Measurements from ENCODE around the gene RGS7. TPM values are rescaled to one million over a fixed set of nuclear protein-coding genes. Genes with fewer than 3 reads are reported as not detected.

RGS7 gene
- total RNA-seq, 1 donor from 2014 or later, result 1.9 TPM

DNA sequence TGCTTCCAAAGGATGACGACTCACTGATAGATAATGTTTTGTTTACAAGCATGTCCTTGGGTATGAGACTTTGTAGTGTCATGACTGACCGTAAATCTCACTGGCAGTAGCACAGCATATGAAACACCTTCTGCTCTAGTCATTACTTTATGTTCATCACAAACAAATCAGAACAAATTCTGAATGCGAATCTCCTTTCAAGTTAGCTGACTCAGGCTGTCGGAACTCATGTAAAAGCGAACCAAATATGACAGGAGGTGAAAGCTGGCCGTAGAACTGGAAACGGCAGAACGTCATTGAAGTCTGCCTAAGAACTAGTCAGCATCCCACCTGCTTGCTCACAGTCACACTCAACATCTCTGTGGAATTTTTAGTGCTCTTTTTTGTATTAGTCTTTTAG lies 143.9 kb downstream of the RGS7 start:
- no peak overlapping the region for H3K27ac Mint-ChIP-seq
- TF ChIP-seq, protein P1, sequence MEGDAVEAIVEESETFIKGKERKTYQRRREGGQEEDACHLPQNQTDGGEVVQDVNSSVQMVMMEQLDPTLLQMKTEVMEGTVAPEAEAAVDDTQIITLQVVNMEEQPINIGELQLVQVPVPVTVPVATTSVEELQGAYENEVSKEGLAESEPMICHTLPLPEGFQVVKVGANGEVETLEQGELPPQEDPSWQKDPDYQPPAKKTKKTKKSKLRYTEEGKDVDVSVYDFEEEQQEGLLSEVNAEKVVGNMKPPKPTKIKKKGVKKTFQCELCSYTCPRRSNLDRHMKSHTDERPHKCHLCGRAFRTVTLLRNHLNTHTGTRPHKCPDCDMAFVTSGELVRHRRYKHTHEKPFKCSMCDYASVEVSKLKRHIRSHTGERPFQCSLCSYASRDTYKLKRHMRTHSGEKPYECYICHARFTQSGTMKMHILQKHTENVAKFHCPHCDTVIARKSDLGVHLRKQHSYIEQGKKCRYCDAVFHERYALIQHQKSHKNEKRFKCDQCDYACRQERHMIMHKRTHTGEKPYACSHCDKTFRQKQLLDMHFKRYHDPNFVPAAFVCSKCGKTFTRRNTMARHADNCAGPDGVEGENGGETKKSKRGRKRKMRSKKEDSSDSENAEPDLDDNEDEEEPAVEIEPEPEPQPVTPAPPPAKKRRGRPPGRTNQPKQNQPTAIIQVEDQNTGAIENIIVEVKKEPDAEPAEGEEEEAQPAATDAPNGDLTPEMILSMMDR (IDR thresholded peaks at IDR 0.05; ENCODE audit: unreplicated experiment), result no peak

DNA sequence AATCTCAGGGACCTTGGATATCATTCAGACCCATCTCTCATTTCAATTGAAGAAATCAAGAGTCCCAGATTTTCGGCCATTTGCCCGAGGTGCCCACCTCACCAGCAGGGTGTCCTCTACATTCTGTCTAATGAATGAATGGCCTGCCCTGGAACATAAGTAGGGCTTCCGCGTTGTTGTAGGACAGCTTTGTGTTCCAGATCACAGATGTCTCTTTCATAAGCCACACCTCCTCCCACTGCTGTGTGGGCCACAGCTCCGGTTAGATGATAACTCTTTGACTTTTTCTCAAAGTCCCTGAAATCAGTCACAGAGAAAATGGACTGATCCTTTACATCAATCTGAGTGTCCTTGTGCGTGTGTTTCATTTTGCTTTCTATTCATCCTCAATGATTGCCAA lies 144.4 kb downstream of the RGS7 start:
- Mint-ChIP-seq H3K9me3 (peaks cover 5% of the 10 kb centered on the region), H3K4me3 (no peak overlapping the region), H3K4me1 (peaks cover 13% of the 10 kb centered on the region), H3K27ac (no peak overlapping the region), H3K27me3 (ENCODE audit: low read depth) (no peaks in the 10 kb centered on the region), H3K36me3 (no peaks in the 10 kb centered on the region)
- no peak for DNase-seq (ENCODE audit: low spot score in 2 of 2, unreplicated experiment in 2 of 2)
- TF ChIP-seq, protein P1 (IDR thresholded peaks at IDR 0.05; ENCODE audit: unreplicated experiment), result no peak

More for the DNA sequence above, 143.9 kb downstream of the RGS7 start:
- no peaks in the 10 kb centered on the region for H3K27me3 Mint-ChIP-seq (ENCODE audit: low read depth)
- H3K4me1 Mint-ChIP-seq, result peaks cover 13% of the 10 kb centered on the region
- H3K4me3 Mint-ChIP-seq, result no peak overlapping the region
- no peaks in the 10 kb centered on the region for H3K36me3 Mint-ChIP-seq
- peaks cover 5% of the 10 kb centered on the region for H3K9me3 Mint-ChIP-seq
- DNase-seq (ENCODE audit: low spot score in 2 of 2, unreplicated experiment in 2 of 2), result no peak

DNA sequence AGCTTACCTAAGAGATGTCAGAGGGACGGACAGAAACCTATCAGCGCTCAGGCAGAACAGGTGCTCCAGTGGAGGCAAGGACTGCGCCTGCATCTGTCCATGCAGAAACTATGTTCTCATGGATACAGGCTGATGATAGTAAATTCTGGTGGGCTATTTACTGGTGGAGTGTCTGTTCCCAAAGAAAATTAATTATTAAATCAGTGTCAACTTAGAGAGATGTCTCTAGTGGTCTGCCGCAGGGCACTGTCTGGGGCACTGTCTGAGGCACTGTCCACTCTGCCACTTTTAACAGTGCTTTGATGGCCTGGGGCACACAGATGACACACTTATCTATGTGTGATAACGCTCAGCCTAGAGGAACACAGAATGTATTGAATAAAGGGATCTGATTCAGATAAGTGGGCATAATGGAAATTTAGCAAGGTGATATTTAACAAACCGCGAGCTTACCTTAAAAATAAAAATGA lies 148.1 kb downstream of the RGS7 start:
- TF ChIP-seq, protein P1 (IDR thresholded peaks at IDR 0.05; ENCODE audit: unreplicated experiment), result no peak
- Mint-ChIP-seq H3K36me3 (no peaks in the 10 kb centered on the region), H3K9me3 (no peaks in the 10 kb centered on the region), H3K4me3 (no peak overlapping the region), H3K27ac (no peak overlapping the region), H3K4me1 (peaks cover 4% of the 10 kb centered on the region), H3K27me3 (ENCODE audit: low read depth) (no peaks in the 10 kb centered on the region)
- no peak for DNase-seq (ENCODE audit: low spot score in 2 of 2, unreplicated experiment in 2 of 2)

DNA sequence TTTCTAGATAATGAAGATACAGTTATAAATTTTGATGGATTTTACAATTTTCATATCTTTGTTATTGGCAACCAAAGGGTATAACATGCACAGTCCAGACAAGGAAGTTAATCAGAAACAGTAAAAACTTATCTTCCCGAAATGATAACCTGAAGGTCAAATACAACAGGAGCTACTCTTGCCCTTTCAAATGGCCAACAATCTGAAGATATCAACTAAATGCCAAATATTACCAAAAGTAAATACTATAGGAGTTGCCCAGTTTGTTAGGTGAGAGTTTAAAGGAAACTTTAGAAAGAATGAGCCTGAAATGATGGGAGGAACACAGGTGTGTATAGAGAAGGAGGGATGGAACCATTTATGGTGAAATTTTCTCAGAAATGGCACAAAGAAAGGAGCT lies 153.2 kb downstream of the RGS7 start:
- H3K4me1 Mint-ChIP-seq, result peaks cover 22% of the 10 kb centered on the region
- TF ChIP-seq, protein P1 (IDR thresholded peaks at IDR 0.05; ENCODE audit: unreplicated experiment), result no peak
- no peak for DNase-seq (ENCODE audit: low spot score in 2 of 2, unreplicated experiment in 2 of 2)
- no peak overlapping the region for H3K27ac Mint-ChIP-seq
- H3K9me3 Mint-ChIP-seq, result no peaks in the 10 kb centered on the region
- H3K4me3 Mint-ChIP-seq, result no peak overlapping the region
- no peaks in the 10 kb centered on the region for H3K36me3 Mint-ChIP-seq
- H3K27me3 Mint-ChIP-seq (ENCODE audit: low read depth), result no peaks in the 10 kb centered on the region

DNA sequence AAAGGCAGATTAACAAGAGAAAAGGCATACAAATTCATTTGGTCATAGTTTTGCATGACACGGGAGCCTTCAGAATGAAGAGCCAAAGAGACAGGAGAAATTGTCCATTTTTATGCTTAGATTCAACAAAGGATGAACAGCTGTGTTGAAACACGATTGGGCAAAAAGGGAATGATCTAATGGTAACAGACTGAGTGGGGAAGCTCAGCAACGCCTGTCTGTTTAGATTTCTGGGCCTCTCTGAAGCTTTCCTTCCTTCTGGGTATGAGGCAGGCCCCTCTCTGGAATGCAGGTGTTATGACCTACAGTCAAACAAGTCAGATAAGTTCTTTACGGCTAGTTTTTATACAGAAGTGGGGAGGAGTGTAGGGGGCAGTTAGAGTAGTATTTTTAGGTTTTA lies 154.6 kb downstream of the RGS7 start:
- H3K4me3 Mint-ChIP-seq, result no peak overlapping the region
- no peaks in the 10 kb centered on the region for H3K9me3 Mint-ChIP-seq
- peak overlapping the region; percentile 89 for H3K27ac Mint-ChIP-seq
- H3K36me3 Mint-ChIP-seq, result no peaks in the 10 kb centered on the region
- DNase-seq (ENCODE audit: low spot score in 2 of 2, unreplicated experiment in 2 of 2), result no peak
- H3K27me3 Mint-ChIP-seq (ENCODE audit: low read depth), result no peaks in the 10 kb centered on the region
- peaks cover 22% of the 10 kb centered on the region for H3K4me1 Mint-ChIP-seq
- TF ChIP-seq, protein P1 (IDR thresholded peaks at IDR 0.05; ENCODE audit: unreplicated experiment), result no peak

DNA sequence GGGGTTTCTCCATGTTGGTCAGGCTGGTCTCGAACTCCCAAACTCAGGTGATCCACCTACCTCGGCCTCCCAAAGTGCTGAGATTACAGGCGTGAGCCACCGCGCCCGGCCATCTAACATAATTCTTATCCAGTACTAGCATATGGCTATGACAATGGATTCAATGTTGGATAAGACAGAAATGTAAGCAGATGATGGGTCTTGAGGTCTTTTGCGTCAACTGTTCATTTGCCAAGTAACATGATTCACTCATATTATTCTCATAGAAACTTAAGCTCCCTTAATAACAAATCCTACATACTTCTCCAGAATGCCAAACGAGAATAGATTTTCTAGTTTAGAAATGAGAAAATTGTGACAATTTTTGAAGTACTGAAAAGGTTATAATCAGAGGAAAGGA lies 170.3 kb downstream of the RGS7 start:
- H3K9me3 Mint-ChIP-seq, result peaks cover 5% of the 10 kb centered on the region
- no peaks in the 10 kb centered on the region for H3K36me3 Mint-ChIP-seq
- H3K4me3 Mint-ChIP-seq, result no peak overlapping the region

More for the DNA sequence above, 170.3 kb downstream of the RGS7 start:
- Mint-ChIP-seq H3K27me3 (ENCODE audit: low read depth) (no peaks in the 10 kb centered on the region), H3K27ac (no peak overlapping the region), H3K4me1 (no peaks in the 10 kb centered on the region)
- TF ChIP-seq, protein P1 (IDR thresholded peaks at IDR 0.05; ENCODE audit: unreplicated experiment), result no peak
- DNase-seq (ENCODE audit: low spot score in 2 of 2, unreplicated experiment in 2 of 2), result no peak

Measured in mesothelial cell of epicardium (in vitro differentiated cells).